Testis (tissue), 3 donors: ENCODE data around the gene LYPLA2. TPM values are rescaled to one million over a fixed set of nuclear protein-coding genes. Genes with fewer than 3 reads are reported as not detected.

ENCODE experiments used
- DNase-seq: peaks from one replicate; pipeline ENCODE4 v3.0.0-alpha.2; 2019
- H3K27ac ChIP-seq, 2 donors: fragments of 200-600 bp; sonication (generic); one replicate each; pipeline ENCODE4 v1.5.1; 2019
- H3K27me3 ChIP-seq: fragments of 200-600 bp; sonication (generic); one replicate; pipeline ENCODE4 v1.5.1; 2019
- H3K36me3 ChIP-seq: fragments of 200-600 bp; sonication (generic); one replicate; pipeline ENCODE4 v1.5.1; 2017; ENCODE audit warnings: low read depth; ENCODE audit errors: missing control alignments
- H3K4me1 ChIP-seq: fragments of 200-600 bp; sonication (generic); one replicate; pipeline ENCODE4 v1.5.1; 2019
- H3K4me3 ChIP-seq, 2 donors: fragments of 200-600 bp; sonication (generic); one replicate each; pipeline ENCODE4 v1.5.1; 2017 to 2019
- H3K9me3 ChIP-seq: fragments of 200-600 bp; sonication (generic); one replicate; pipeline ENCODE4 v1.5.1; 2017
- POLR2A ChIP-seq: fragments of 450-650 bp; IDR thresholded peaks from one replicate; pipeline ENCODE4 v1.6.1; 2017; ENCODE audit warnings: antibody characterized with exemption, mild to moderate bottlenecking, moderate library complexity
- WGBS, 2 donors: methylation state at CpG; one replicate each; pipeline ENCODE4 v1.1.5; 2018; 5-methylcytosine and 5-hydroxymethylcytosine counted together
- intact Hi-C: fragments of 100-400 bp; cut with DNase I; formaldehyde crosslinking; loops from one replicate; pipeline ENCODE4 v1.15.1; 2023; ENCODE audit warnings: low total_unique reads
- polyA plus RNA-seq: library from polyadenylated mRNA; stranded (reverse); fragments of 350-450 nt; fragmentation: Illumina TruSeq; extraction: RNeasy Lipid Tissue Mini Kit (QIAGEN cat#74804); gene quantifications from one replicate; pipeline ENCODE4 v1.2.3, GENCODE V29; 2014; ENCODE audit warnings: low read depth, low replicate concordance; ENCODE audit not compliant: insufficient read depth
- total RNA-seq, 2 donors: library from RNA; depleted of rRNA; stranded (reverse); fragments of >200 nt; gene quantifications; one replicate each; pipeline ENCODE4 v1.2.3, GENCODE V29; 2016
- TF ChIP-seq, protein P1 (sequence below), 3 experiments: fragments of 450-650 bp in 2 of 3; fragments of 200-600 bp in 1 of 3; sonication (generic) in 1 of 3; IDR thresholded peaks; one replicate each; pipeline ENCODE4 v1.5.1; 2016 to 2019; ENCODE audit warnings: antibody characterized with exemption in 3 of 3, mild to moderate bottlenecking in 2 of 3, moderate library complexity in 1 of 3

LYPLA2 gene
- total and polyA plus RNA-seq, 3 donors from 2014 or later: 36.1 to 47.8 (median 46.5) TPM

DNA sequence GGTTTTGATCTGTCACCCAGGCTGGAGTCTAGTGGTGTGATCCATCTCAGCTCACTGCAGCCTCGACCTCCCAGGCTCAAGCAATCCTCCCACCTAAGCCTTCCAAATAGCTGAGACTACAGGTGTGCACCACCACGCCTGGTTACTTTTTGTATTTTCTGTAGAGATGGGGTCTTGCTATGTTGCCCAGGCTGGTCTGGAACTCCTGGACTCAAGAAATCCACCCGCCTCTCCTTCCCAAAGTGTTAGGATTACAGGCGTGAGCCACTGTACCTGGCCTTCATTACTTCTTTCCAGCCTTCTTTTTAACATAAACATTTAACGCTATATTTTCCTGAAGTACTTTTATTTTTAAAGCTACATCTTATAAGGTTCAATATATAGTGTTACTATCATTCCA is 52.7 kb downstream of the LYPLA2 start:
- no peaks in the 10 kb centered on the region for H3K36me3 ChIP-seq
- no peaks in the 10 kb centered on the region for H3K27me3 ChIP-seq
- H3K4me1 ChIP-seq: no peaks in the 10 kb centered on the region
- no peak for DNase-seq
- 89 to 93% methylated on average over 5 of the region's 5 CpGs for WGBS, 2 donors
- intact Hi-C loops: no loop called here
- TF ChIP-seq POLR2A: no peak
- TF ChIP-seq, protein P1, sequence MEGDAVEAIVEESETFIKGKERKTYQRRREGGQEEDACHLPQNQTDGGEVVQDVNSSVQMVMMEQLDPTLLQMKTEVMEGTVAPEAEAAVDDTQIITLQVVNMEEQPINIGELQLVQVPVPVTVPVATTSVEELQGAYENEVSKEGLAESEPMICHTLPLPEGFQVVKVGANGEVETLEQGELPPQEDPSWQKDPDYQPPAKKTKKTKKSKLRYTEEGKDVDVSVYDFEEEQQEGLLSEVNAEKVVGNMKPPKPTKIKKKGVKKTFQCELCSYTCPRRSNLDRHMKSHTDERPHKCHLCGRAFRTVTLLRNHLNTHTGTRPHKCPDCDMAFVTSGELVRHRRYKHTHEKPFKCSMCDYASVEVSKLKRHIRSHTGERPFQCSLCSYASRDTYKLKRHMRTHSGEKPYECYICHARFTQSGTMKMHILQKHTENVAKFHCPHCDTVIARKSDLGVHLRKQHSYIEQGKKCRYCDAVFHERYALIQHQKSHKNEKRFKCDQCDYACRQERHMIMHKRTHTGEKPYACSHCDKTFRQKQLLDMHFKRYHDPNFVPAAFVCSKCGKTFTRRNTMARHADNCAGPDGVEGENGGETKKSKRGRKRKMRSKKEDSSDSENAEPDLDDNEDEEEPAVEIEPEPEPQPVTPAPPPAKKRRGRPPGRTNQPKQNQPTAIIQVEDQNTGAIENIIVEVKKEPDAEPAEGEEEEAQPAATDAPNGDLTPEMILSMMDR (IDR thresholded peaks at IDR 0.05): no peak
- H3K27ac ChIP-seq: no peak overlapping the region
- H3K9me3 ChIP-seq: no peaks in the 10 kb centered on the region
- H3K4me3 ChIP-seq: no peak overlapping the region

Other genes with a start within 250 kb of the LYPLA2 start
- gene ID3, start 231.6 kb upstream of the LYPLA2 start, total RNA-seq: 10 to 100 TPM; 27.2 to 34.5 TPM
- 24.5 TPM for gene ID3, start 231.6 kb upstream of the LYPLA2 start, polyA plus RNA-seq
- 100 to 1,000 TPM; 308 to 532 TPM for gene RPL11, start 99.3 kb upstream of the LYPLA2 start, total RNA-seq
- gene RPL11, start 99.3 kb upstream of the LYPLA2 start, polyA plus RNA-seq: 1,029 TPM
- gene ELOA, start 47.7 kb upstream of the LYPLA2 start, total RNA-seq: 10 to 100 TPM; 38.7 to 41.9 TPM
- 51.3 TPM for gene ELOA, start 47.7 kb upstream of the LYPLA2 start, polyA plus RNA-seq
- 10 to 100 TPM; 83.7 to 89.9 TPM for gene PITHD1, start 12.7 kb upstream of the LYPLA2 start, total RNA-seq
- gene PITHD1, start 12.7 kb upstream of the LYPLA2 start, polyA plus RNA-seq: 99.3 TPM
- gene GALE, start 9.6 kb downstream of the LYPLA2 start, total RNA-seq: 10 to 100 TPM; 23.2 to 26.1 TPM
- 18.7 TPM for gene GALE, start 9.6 kb downstream of the LYPLA2 start, polyA plus RNA-seq
- 10 to 100 TPM; 48.2 to 54.3 TPM for gene HMGCL, start 34.3 kb downstream of the LYPLA2 start, total RNA-seq
- 38.8 TPM for gene HMGCL, start 34.3 kb downstream of the LYPLA2 start, polyA plus RNA-seq
- 10 to 100 TPM; 34.0 to 41.2 TPM for gene FUCA1, start 77.1 kb downstream of the LYPLA2 start, total RNA-seq
- gene FUCA1, start 77.1 kb downstream of the LYPLA2 start, polyA plus RNA-seq: 68.8 TPM
- under 1 TPM; 0.06 to 0.08 TPM for gene CNR2, start 122.2 kb downstream of the LYPLA2 start, total RNA-seq
- gene CNR2, start 122.2 kb downstream of the LYPLA2 start, polyA plus RNA-seq: 0.20 TPM
- 10 to 100 TPM; 61.5 to 68.1 TPM for gene PNRC2, start 168.7 kb downstream of the LYPLA2 start, total RNA-seq
- 57.7 TPM for gene PNRC2, start 168.7 kb downstream of the LYPLA2 start, polyA plus RNA-seq
- gene SRSF10, start 189.2 kb downstream of the LYPLA2 start, total RNA-seq: 100 to 1,000 TPM; 124 to 141 TPM
- 113 TPM for gene SRSF10, start 189.2 kb downstream of the LYPLA2 start, polyA plus RNA-seq